ENCODE data around the gene GRIN2D. TPM values are rescaled to one million over a fixed set of nuclear protein-coding genes. Genes with fewer than 3 reads are reported as not detected.

Gene GRIN2D
- total RNA-seq, 1 donor from 2014 or later: 0.68 TPM

GRCh38 chr19:48364598-48365348 is 28.7 kb upstream of the GRIN2D start:
- TF ChIP-seq CTCF (conservative IDR thresholded peaks at IDR 0.05): no peak
- Mint-ChIP-seq H3K4me3 (no peak overlapping the region), H3K4me1 (peaks cover 12% of the 10 kb centered on the region), H3K27me3 (ENCODE audit: low read depth) (peaks cover under 1% of the 10 kb centered on the region), H3K9me3 (peaks cover 2% of the 10 kb centered on the region), H3K27ac (ENCODE audit: unreplicated experiment) (no peak overlapping the region), H3K36me3 (ENCODE audit: low read depth) (no peaks in the 10 kb centered on the region)
- no peak for DNase-seq (ENCODE audit: low read depth, low spot score)

- Mint-ChIP-seq H3K4me1 (peaks cover 12% of the 10 kb centered on the region), H3K9me3 (peaks cover 2% of the 10 kb centered on the region), H3K36me3 (ENCODE audit: low read depth) (no peaks in the 10 kb centered on the region), H3K4me3 (no peak overlapping the region), H3K27me3 (ENCODE audit: low read depth) (no peaks in the 10 kb centered on the region), H3K27ac (ENCODE audit: unreplicated experiment) (no peak overlapping the region)
- no peak for TF ChIP-seq CTCF (conservative IDR thresholded peaks at IDR 0.05)
- DNase-seq (ENCODE audit: low read depth, low spot score): no peak
Observed at GRCh38 chr19:48365602-48366001, 27.9 kb upstream of the GRIN2D start.

GRCh38 chr19:48367855-48368254 is 25.6 kb upstream of the GRIN2D start:
- Mint-ChIP-seq H3K9me3 (peaks cover 2% of the 10 kb centered on the region), H3K27ac (ENCODE audit: unreplicated experiment) (peak overlapping the region; percentile 6), H3K36me3 (ENCODE audit: low read depth) (no peaks in the 10 kb centered on the region), H3K27me3 (ENCODE audit: low read depth) (no peaks in the 10 kb centered on the region), H3K4me1 (peaks cover 10% of the 10 kb centered on the region), H3K4me3 (no peak overlapping the region)
- no peak for TF ChIP-seq CTCF (conservative IDR thresholded peaks at IDR 0.05)
- no peak for DNase-seq (ENCODE audit: low read depth, low spot score)

- no peak for DNase-seq (ENCODE audit: low read depth, low spot score)
Observed at GRCh38 chr19:48368936-48369335, 24.5 kb upstream of the GRIN2D start.

GRCh38 chr19:48370955-48371354 is 22.5 kb upstream of the GRIN2D start:
- H3K4me3 Mint-ChIP-seq: no peak overlapping the region
- H3K36me3 Mint-ChIP-seq (ENCODE audit: low read depth): no peaks in the 10 kb centered on the region
- H3K4me1 Mint-ChIP-seq: peaks cover under 1% of the 10 kb centered on the region
- no peak for TF ChIP-seq CTCF (conservative IDR thresholded peaks at IDR 0.05)
- no peaks in the 10 kb centered on the region for H3K9me3 Mint-ChIP-seq
- no peaks in the 10 kb centered on the region for H3K27me3 Mint-ChIP-seq (ENCODE audit: low read depth)
- no peak overlapping the region for H3K27ac Mint-ChIP-seq (ENCODE audit: unreplicated experiment)
- no peak for DNase-seq (ENCODE audit: low read depth, low spot score)

More at GRCh38 chr19:48368936-48369335, 24.5 kb upstream of the GRIN2D start:
- Mint-ChIP-seq H3K27me3 (ENCODE audit: low read depth) (no peaks in the 10 kb centered on the region), H3K27ac (ENCODE audit: unreplicated experiment) (no peak overlapping the region), H3K4me3 (no peak overlapping the region), H3K9me3 (peaks cover 2% of the 10 kb centered on the region), H3K36me3 (ENCODE audit: low read depth) (no peaks in the 10 kb centered on the region), H3K4me1 (peaks cover 3% of the 10 kb centered on the region)
- no peak for TF ChIP-seq CTCF (conservative IDR thresholded peaks at IDR 0.05)

All from neural crest cell (in vitro differentiated cells).